Urothelium cell line (cell line): ENCODE results near the gene MYL9.
"Not testable (repeated sequence)": the region's sequence is repeated elsewhere in the genome, so short reads cannot be mapped to it uniquely, and the experiment has no call there.

Experiments used
- DNase-seq: peaks from one replicate; pipeline ENCODE4 v3.0.0; 2011; ENCODE audit warnings: low spot score, mixed read lengths
- FAIRE-seq: peaks from 2 replicates; lab custom pipeline; 2011; peaks lifted over from hg19 to GRCh38; lab: Jason Lieb, UNC

MYL9 gene

GRCh38 chr20:36541227-36541767, at the start of gene MYL9:
MYL9 (plus strand) TSS chr20:36541519; CDS start chr20:36544885, 3,366 bp downstream.
- FAIRE-seq, result no peak
- peak; percentile 94 for DNase-seq

- no peak for FAIRE-seq
- DNase-seq, result no peak
These were observed 49.3 kb upstream of the MYL9 start for GRCh38 chr20:36491901-36492617.

- DNase-seq (no peak), FAIRE-seq (no peak)
These were observed 48.1 kb upstream of the MYL9 start for GRCh38 chr20:36493051-36493800.

GRCh38 chr20:36493801-36494114, 47.6 kb upstream of the MYL9 start:
- FAIRE-seq (no peak), DNase-seq (no peak)

- FAIRE-seq (no peak), DNase-seq (no peak)
These were observed 44.3 kb upstream of the MYL9 start for GRCh38 chr20:36496707-36497669.

- no peak for FAIRE-seq
- no peak for DNase-seq
These were observed 43.5 kb upstream of the MYL9 start for GRCh38 chr20:36497856-36498255.

GRCh38 chr20:36498386-36499179, 42.7 kb upstream of the MYL9 start:
- DNase-seq (no peak), FAIRE-seq (no peak)

- no peak for DNase-seq
- FAIRE-seq, result no peak
These were observed 42.1 kb upstream of the MYL9 start for GRCh38 chr20:36499211-36499610.

- DNase-seq, result no peak
- FAIRE-seq, result no peak
These were observed 41.4 kb upstream of the MYL9 start for GRCh38 chr20:36499723-36500501.

GRCh38 chr20:36501367-36502006, 39.8 kb upstream of the MYL9 start:
- FAIRE-seq, result no peak
- no peak for DNase-seq

- FAIRE-seq (no peak), DNase-seq (no peak)
These were observed 37.0 kb upstream of the MYL9 start for GRCh38 chr20:36504295-36504694.

GRCh38 chr20:36506253-36506652, 35.1 kb upstream of the MYL9 start:
- no peak for DNase-seq
- FAIRE-seq, result no peak

GRCh38 chr20:36507746-36508145, 33.6 kb upstream of the MYL9 start:
- DNase-seq (no peak), FAIRE-seq (no peak)

GRCh38 chr20:36519012-36519719, 22.2 kb upstream of the MYL9 start:
- DNase-seq (no peak), FAIRE-seq (no peak)

- FAIRE-seq (no peak), DNase-seq (no peak)
These were observed 21.4 kb upstream of the MYL9 start for GRCh38 chr20:36519944-36520343.

GRCh38 chr20:36521526-36521925, 19.8 kb upstream of the MYL9 start:
- no peak for FAIRE-seq
- no peak for DNase-seq

- DNase-seq, FAIRE-seq: not testable (repeated sequence)
These were observed 18.9 kb upstream of the MYL9 start for GRCh38 chr20:36522412-36522811.

- no peak for DNase-seq
- FAIRE-seq, result no peak
These were observed 18.0 kb upstream of the MYL9 start for GRCh38 chr20:36523341-36523740.
